ENCODE results near the gene LCP1. TPM values are rescaled to one million over a fixed set of nuclear protein-coding genes. Genes with fewer than 3 reads are reported as not detected.

The LCP1 gene
- total and polyA plus RNA-seq, 2 donors from 2014 or later, result 5.6 to 73.5 TPM

DNA sequence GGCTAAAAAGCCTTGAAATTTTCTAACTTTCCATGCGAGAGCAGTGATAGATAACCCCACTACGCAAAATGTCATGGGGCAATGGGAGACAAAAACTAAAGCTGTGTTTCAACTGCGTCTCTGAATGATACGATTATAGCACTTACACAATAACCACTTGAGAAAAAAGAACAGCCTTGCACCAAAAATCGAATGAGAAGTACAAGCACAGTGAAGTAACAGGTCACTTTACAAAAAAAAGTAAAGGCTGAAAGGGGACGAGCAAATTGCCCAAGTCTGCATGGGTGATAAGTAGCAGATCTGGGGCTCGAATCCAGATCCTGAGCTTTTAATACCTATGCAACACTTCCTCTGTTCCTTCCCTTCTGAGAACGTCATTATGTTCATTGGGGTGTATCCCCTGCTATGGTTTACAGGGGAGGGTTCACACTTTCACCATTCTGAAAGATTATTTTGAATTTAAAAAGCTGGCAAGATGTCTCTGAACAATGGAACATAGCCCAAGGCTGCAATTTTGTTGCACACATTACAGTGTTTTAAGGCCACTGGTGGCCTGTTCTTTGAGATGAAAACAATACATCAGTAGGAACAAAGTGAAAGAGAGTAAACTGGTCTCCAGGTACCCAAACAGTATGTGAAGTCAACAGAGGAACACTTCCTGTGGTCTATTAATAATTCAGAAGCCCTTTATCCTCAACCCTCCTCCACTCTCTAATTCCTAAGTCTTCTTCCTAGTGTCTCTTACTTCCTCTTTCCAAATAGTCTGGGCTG is 80.3 kb downstream of the LCP1 start:
- Histone ChIP-seq H3K9me3 (ENCODE audit: control insufficient read depth in 2 of 3, insufficient read depth in 1 of 3, low read length in 3 of 3) (no peaks in the 10 kb centered on the region), H3K4me1 (ENCODE audit: control insufficient read depth in 2 of 3, insufficient read depth in 2 of 3, low read depth in 1 of 3, low read length in 3 of 3) (no peaks in the 10 kb centered on the region), H3K4me3 (ENCODE audit: low read length in 3 of 3) (no peak overlapping the region), H3K27ac (ENCODE audit: low read depth in 2 of 2, low read length in 2 of 2) (no peak overlapping the region), H3K27me3 (ENCODE audit: control insufficient read depth, insufficient read depth, low read length) (no peaks in the 10 kb centered on the region), H3K9ac (ENCODE audit: low read length in 3 of 3) (no peak overlapping the region), H3K36me3 (ENCODE audit: control insufficient read depth in 2 of 3, insufficient read depth in 3 of 3, low read length in 3 of 3) (no peaks in the 10 kb centered on the region)
- FAIRE-seq (no peak), DNase-seq (no peak)
- TF ChIP-seq, protein P1, sequence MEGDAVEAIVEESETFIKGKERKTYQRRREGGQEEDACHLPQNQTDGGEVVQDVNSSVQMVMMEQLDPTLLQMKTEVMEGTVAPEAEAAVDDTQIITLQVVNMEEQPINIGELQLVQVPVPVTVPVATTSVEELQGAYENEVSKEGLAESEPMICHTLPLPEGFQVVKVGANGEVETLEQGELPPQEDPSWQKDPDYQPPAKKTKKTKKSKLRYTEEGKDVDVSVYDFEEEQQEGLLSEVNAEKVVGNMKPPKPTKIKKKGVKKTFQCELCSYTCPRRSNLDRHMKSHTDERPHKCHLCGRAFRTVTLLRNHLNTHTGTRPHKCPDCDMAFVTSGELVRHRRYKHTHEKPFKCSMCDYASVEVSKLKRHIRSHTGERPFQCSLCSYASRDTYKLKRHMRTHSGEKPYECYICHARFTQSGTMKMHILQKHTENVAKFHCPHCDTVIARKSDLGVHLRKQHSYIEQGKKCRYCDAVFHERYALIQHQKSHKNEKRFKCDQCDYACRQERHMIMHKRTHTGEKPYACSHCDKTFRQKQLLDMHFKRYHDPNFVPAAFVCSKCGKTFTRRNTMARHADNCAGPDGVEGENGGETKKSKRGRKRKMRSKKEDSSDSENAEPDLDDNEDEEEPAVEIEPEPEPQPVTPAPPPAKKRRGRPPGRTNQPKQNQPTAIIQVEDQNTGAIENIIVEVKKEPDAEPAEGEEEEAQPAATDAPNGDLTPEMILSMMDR (IDR thresholded peaks at IDR 0.05; ENCODE audit: borderline replicate concordance, extremely low read depth, insufficient read depth), result no peak
- intact Hi-C loops (cut with DNase I), result no loop called here

DNA sequence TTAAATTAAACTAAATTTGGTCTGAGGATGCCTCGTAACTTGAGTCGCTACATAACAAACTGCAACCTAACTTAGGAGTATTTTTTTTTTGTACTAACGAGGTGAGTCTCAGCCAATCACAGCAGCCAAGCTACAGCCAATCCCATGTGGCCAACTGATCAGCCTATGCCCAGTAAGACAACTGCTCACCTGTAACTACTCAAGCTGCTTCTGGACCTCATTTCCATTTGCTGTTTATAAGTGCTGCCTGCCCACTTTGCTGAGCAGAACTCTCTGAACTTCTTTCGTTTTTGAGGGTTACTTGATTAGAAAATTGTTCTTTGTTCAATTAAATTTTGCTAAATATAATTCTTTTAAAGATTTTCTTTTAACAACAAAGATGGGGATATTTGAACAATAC is 81.0 kb downstream of the LCP1 start:
- H3K27ac ChIP-seq (ENCODE audit: low read depth in 2 of 2, low read length in 2 of 2), result no peak overlapping the region
- TF ChIP-seq, protein P1 (IDR thresholded peaks at IDR 0.05; ENCODE audit: borderline replicate concordance, extremely low read depth, insufficient read depth), result no peak
- intact Hi-C loops (cut with DNase I), result no loop called here

DNA sequence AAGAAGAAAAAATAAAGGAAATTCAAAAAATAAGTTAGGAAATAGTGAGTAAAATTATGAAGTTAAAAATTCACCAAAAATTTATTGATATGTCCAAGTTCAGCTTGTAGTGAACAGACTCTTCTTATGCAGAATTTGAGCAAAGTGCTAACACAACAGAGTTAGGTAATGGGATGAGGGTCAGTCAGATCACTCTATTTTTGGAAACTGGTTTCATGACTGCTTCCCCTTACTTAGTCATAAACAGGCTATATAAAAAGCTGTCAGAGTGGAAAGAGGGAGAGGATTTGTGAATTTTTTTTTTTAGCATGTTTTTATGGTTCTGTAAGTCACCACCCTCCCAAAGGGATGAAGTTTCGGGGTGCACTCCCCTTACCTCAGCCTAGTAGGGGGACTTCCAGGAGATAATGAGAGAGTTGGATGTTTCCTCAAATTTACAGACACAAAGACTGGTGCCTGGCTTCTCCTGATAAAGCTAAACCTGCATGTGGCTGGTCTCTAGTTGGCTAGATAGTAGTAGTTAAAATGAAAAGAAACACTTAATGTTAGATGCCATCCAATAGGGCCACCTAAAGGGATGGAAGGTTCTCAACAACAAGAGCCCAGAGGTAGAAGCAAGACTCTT is 81.7 kb downstream of the LCP1 start:
- H3K9ac ChIP-seq (ENCODE audit: low read length in 3 of 3), result no peak overlapping the region
- no peaks in the 10 kb centered on the region for H3K9me3 ChIP-seq (ENCODE audit: control insufficient read depth in 2 of 3, insufficient read depth in 1 of 3, low read length in 3 of 3)
- no peaks in the 10 kb centered on the region for H3K4me1 ChIP-seq (ENCODE audit: control insufficient read depth in 2 of 3, insufficient read depth in 2 of 3, low read depth in 1 of 3, low read length in 3 of 3)
- H3K27ac ChIP-seq (ENCODE audit: low read depth in 2 of 2, low read length in 2 of 2), result no peak overlapping the region
- peak in 1 of 5 donors; percentile 4 for DNase-seq
- FAIRE-seq, result no peak
- no peak overlapping the region for H3K4me3 ChIP-seq (ENCODE audit: low read length in 3 of 3)
- H3K27me3 ChIP-seq (ENCODE audit: control insufficient read depth, insufficient read depth, low read length), result no peaks in the 10 kb centered on the region
- TF ChIP-seq, protein P1 (IDR thresholded peaks at IDR 0.05; ENCODE audit: borderline replicate concordance, extremely low read depth, insufficient read depth), result no peak
- H3K36me3 ChIP-seq (ENCODE audit: control insufficient read depth in 2 of 3, insufficient read depth in 3 of 3, low read length in 3 of 3), result no peaks in the 10 kb centered on the region
- intact Hi-C loops (cut with DNase I), result no loop called here

More for the DNA sequence above, 81.0 kb downstream of the LCP1 start:
- FAIRE-seq, result no peak
- no peaks in the 10 kb centered on the region for H3K9me3 ChIP-seq (ENCODE audit: control insufficient read depth in 2 of 3, insufficient read depth in 1 of 3, low read length in 3 of 3)
- no peak overlapping the region for H3K4me3 ChIP-seq (ENCODE audit: low read length in 3 of 3)
- H3K27me3 ChIP-seq (ENCODE audit: control insufficient read depth, insufficient read depth, low read length), result no peaks in the 10 kb centered on the region
- no peak overlapping the region for H3K9ac ChIP-seq (ENCODE audit: low read length in 3 of 3)
- no peak for DNase-seq
- no peaks in the 10 kb centered on the region for H3K36me3 ChIP-seq (ENCODE audit: control insufficient read depth in 2 of 3, insufficient read depth in 3 of 3, low read length in 3 of 3)
- H3K4me1 ChIP-seq (ENCODE audit: control insufficient read depth in 2 of 3, insufficient read depth in 2 of 3, low read depth in 1 of 3, low read length in 3 of 3), result no peaks in the 10 kb centered on the region
